ENCODE measurements around the gene DLG5.
A peak's percentile ranks its signal among the peaks of the same experiment; 100 is the strongest.

The DLG5 gene

GRCh38 chr10:77892021-77892739 lies 34.4 kb downstream of the DLG5 start:
- DNase-seq, result no peak

GRCh38 chr10:77890097-77890496 lies 36.5 kb downstream of the DLG5 start:
- DNase-seq, result no peak

GRCh38 chr10:77889277-77889903 lies 37.2 kb downstream of the DLG5 start:
- DNase-seq, result peak in 32 of 58 donors; percentile 16 to 85 (median 45)

GRCh38 chr10:77888356-77888703 lies 38.2 kb downstream of the DLG5 start:
- DNase-seq, result no peak

- DNase-seq, result peak in 9 of 58 donors; percentile 16 to 36 (median 33)
Measured at GRCh38 chr10:77887631-77888355, 38.8 kb downstream of the DLG5 start.

- no peak for DNase-seq
Measured at GRCh38 chr10:77886795-77887355, 39.7 kb downstream of the DLG5 start.

GRCh38 chr10:77884181-77884580 lies 42.4 kb downstream of the DLG5 start:
- DNase-seq, result no peak

GRCh38 chr10:77881636-77882035 lies 44.9 kb downstream of the DLG5 start:
- DNase-seq, result no peak

GRCh38 chr10:77881222-77881621 lies 45.3 kb downstream of the DLG5 start:
- DNase-seq, result no peak

- DNase-seq, result no peak
Measured at GRCh38 chr10:77879710-77880109, 46.8 kb downstream of the DLG5 start.

- DNase-seq, result no peak
Measured at GRCh38 chr10:77879065-77879464, 47.5 kb downstream of the DLG5 start.

- no peak for DNase-seq
Measured at GRCh38 chr10:77877441-77878344, 48.9 kb downstream of the DLG5 start.

- no peak for DNase-seq
Measured at GRCh38 chr10:77875730-77876129, 50.8 kb downstream of the DLG5 start.

- DNase-seq, result no peak
Measured at GRCh38 chr10:77874872-77875271, 51.7 kb downstream of the DLG5 start.

GRCh38 chr10:77873536-77874380 lies 52.8 kb downstream of the DLG5 start:
- peak in 6 of 58 donors; percentile 28 to 61 (median 42) for DNase-seq

- peak in 1 of 58 donors; percentile 49 for DNase-seq
Measured at GRCh38 chr10:77872947-77873535, 53.5 kb downstream of the DLG5 start.

- DNase-seq, result peak in 57 of 58 donors; percentile 20 to 96 (median 81)
Measured at GRCh38 chr10:77872151-77872946, 54.2 kb downstream of the DLG5 start.

GRCh38 chr10:77869626-77870420 lies 56.7 kb downstream of the DLG5 start:
- DNase-seq, result no peak
